Type B pancreatic cell (in vitro differentiated cells): Measurements from ENCODE around the gene LEFTY2. TPM values are rescaled to one million over a fixed set of nuclear protein-coding genes. Genes with fewer than 3 reads are reported as not detected.

Source experiments
- DNase-seq: peaks from one replicate; pipeline ENCODE4 v3.0.0; 2021; ENCODE audit warnings: mixed read lengths; ENCODE audit not compliant: unreplicated experiment; ENCODE audit errors: extremely low spot score
- H3K27ac Mint-ChIP-seq: 2 replicates; pipeline ENCODE4 v1.8.0; 2021; ENCODE audit warnings: mild to moderate bottlenecking, mixed read lengths
- H3K27me3 Mint-ChIP-seq: 2 replicates; pipeline ENCODE4 v1.8.0; 2021; ENCODE audit warnings: mixed read lengths
- H3K36me3 Mint-ChIP-seq: 2 replicates; pipeline ENCODE4 v1.8.0; 2021; ENCODE audit warnings: mixed read lengths
- H3K4me1 Mint-ChIP-seq: one replicate; pipeline ENCODE4 v1.8.0; 2021; ENCODE audit warnings: mixed read lengths; ENCODE audit not compliant: unreplicated experiment
- H3K4me3 Mint-ChIP-seq: 2 replicates; pipeline ENCODE4 v1.8.0; 2021; ENCODE audit warnings: mild to moderate bottlenecking, mixed read lengths
- H3K9me3 Mint-ChIP-seq: 2 replicates; pipeline ENCODE4 v1.8.0; 2021; ENCODE audit warnings: mixed read lengths
- CTCF ChIP-seq: fragments of 200-600 bp; sonication (generic); conservative IDR thresholded peaks from 2 replicates; pipeline ENCODE4 v1.5.0; 2021; ENCODE audit warnings: antibody characterized with exemption, mild to moderate bottlenecking
- total RNA-seq: library from RNA; stranded (reverse); gene quantifications from 2 replicates; pipeline ENCODE4 v1.2.1, GENCODE V29; 2021; ENCODE audit warnings: low replicate concordance

The LEFTY2 gene
- total RNA-seq, 1 donor from 2014 or later: not detected

GRCh38 chr1:225946082-225946620, 5.1 kb upstream of the LEFTY2 start:
- Mint-ChIP-seq H3K27me3 (peaks cover 28% of the 10 kb centered on the region), H3K4me3 (no peak overlapping the region)
- TF ChIP-seq CTCF: no peak

GRCh38 chr1:225945564-225945963, 4.5 kb upstream of the LEFTY2 start:
- H3K36me3 Mint-ChIP-seq: no peaks in the 10 kb centered on the region
- no peak for TF ChIP-seq CTCF
- H3K4me1 Mint-ChIP-seq: peaks cover 9% of the 10 kb centered on the region
- no peak for DNase-seq
- H3K9me3 Mint-ChIP-seq: no peaks in the 10 kb centered on the region
- no peak overlapping the region for H3K4me3 Mint-ChIP-seq
- peaks cover 25% of the 10 kb centered on the region for H3K27me3 Mint-ChIP-seq
- no peak overlapping the region for H3K27ac Mint-ChIP-seq

More at GRCh38 chr1:225946082-225946620, 5.1 kb upstream of the LEFTY2 start:
- Mint-ChIP-seq H3K4me1 (peaks cover 9% of the 10 kb centered on the region), H3K36me3 (no peaks in the 10 kb centered on the region), H3K27ac (no peak overlapping the region), H3K9me3 (no peaks in the 10 kb centered on the region)
- no peak for DNase-seq

- H3K4me1 Mint-ChIP-seq: peaks cover 9% of the 10 kb centered on the region
- DNase-seq: no peak
- peaks cover 30% of the 10 kb centered on the region for H3K27me3 Mint-ChIP-seq
- H3K4me3 Mint-ChIP-seq: no peak overlapping the region
- no peaks in the 10 kb centered on the region for H3K9me3 Mint-ChIP-seq
- no peak overlapping the region for H3K27ac Mint-ChIP-seq
- no peak for TF ChIP-seq CTCF
- no peaks in the 10 kb centered on the region for H3K36me3 Mint-ChIP-seq
Observed at GRCh38 chr1:225944951-225945350, 3.9 kb upstream of the LEFTY2 start.

- H3K9me3 Mint-ChIP-seq: no peaks in the 10 kb centered on the region
- no peak for DNase-seq
- peaks cover 9% of the 10 kb centered on the region for H3K4me1 Mint-ChIP-seq
- peaks cover 29% of the 10 kb centered on the region for H3K27me3 Mint-ChIP-seq
- no peak overlapping the region for H3K27ac Mint-ChIP-seq
- no peaks in the 10 kb centered on the region for H3K36me3 Mint-ChIP-seq
- no peak for TF ChIP-seq CTCF
- no peak overlapping the region for H3K4me3 Mint-ChIP-seq
Observed at GRCh38 chr1:225944387-225944786, 3.4 kb upstream of the LEFTY2 start.

- H3K4me1 Mint-ChIP-seq: peaks cover 9% of the 10 kb centered on the region
- no peak for TF ChIP-seq CTCF
- H3K36me3 Mint-ChIP-seq: no peaks in the 10 kb centered on the region
- no peaks in the 10 kb centered on the region for H3K9me3 Mint-ChIP-seq
- no peak overlapping the region for H3K4me3 Mint-ChIP-seq
- DNase-seq: no peak
- no peak overlapping the region for H3K27ac Mint-ChIP-seq
- H3K27me3 Mint-ChIP-seq: peaks cover 21% of the 10 kb centered on the region
Observed at GRCh38 chr1:225943582-225943981, 2.6 kb upstream of the LEFTY2 start.

GRCh38 chr1:225942574-225942973, 1.6 kb upstream of the LEFTY2 start:
- H3K4me3 Mint-ChIP-seq: no peak overlapping the region
- no peaks in the 10 kb centered on the region for H3K9me3 Mint-ChIP-seq
- no peak overlapping the region for H3K27ac Mint-ChIP-seq
- DNase-seq: no peak
- H3K4me1 Mint-ChIP-seq: peaks cover 9% of the 10 kb centered on the region
- TF ChIP-seq CTCF: no peak
- H3K36me3 Mint-ChIP-seq: no peaks in the 10 kb centered on the region
- peaks cover 16% of the 10 kb centered on the region for H3K27me3 Mint-ChIP-seq
